CD14-positive monocyte (primary cell): ENCODE data around the gene ATP5MK. TPM values are rescaled to one million over a fixed set of nuclear protein-coding genes. Genes with fewer than 3 reads are reported as not detected.

Experiments
- DNase-seq, 3 donors: peaks; one replicate each; pipeline ENCODE4 v3.0.0-alpha.2; 2011 to 2022
- H2AFZ ChIP-seq: 2 replicates; pipeline ENCODE4 v1.6.0; 2012; ENCODE audit warnings: mild to moderate bottlenecking, low read depth, low read length, inconsistent platforms; ENCODE audit not compliant: insufficient read depth, poor library complexity, severe bottlenecking
- H3K27ac ChIP-seq, 2 donors: 1 replicate in 1 of 2; 2 replicates in 1 of 2; pipeline ENCODE4 v1.5.1; 2012 to 2013; ENCODE audit warnings: low read length in 2 of 2, control low read depth in 1 of 2, inconsistent platforms in 1 of 2, low read depth in 1 of 2, mild to moderate bottlenecking in 1 of 2
- H3K27me3 ChIP-seq, 2 donors: one replicate each; pipeline versions ENCODE4 v1.6.0 to v1.6.1; 2011 to 2013; ENCODE audit warnings: low read length in 2 of 2; ENCODE audit not compliant: control insufficient read depth in 2 of 2, insufficient read depth in 2 of 2
- H3K36me3 ChIP-seq, 2 donors: replicated peaks in 1 of 2; 1 replicate in 1 of 2; 2 replicates in 1 of 2; pipeline versions ENCODE4 v1.5.1 to v1.6.1; 2012 to 2013; ENCODE audit warnings: low read length in 2 of 2, control low read depth in 1 of 2, inconsistent platforms in 1 of 2, mild to moderate bottlenecking in 1 of 2; ENCODE audit not compliant: insufficient read depth in 2 of 2, control insufficient read depth in 1 of 2
- H3K4me1 ChIP-seq, 2 donors: 1 replicate in 1 of 2; 2 replicates in 1 of 2; pipeline versions ENCODE4 v1.5.1 to v1.6.1; 2012 to 2013; ENCODE audit warnings: low read length in 2 of 2, control low read depth in 1 of 2, inconsistent platforms in 1 of 2, mild to moderate bottlenecking in 1 of 2, moderate library complexity in 1 of 2; ENCODE audit not compliant: insufficient read depth in 2 of 2, control insufficient read depth in 1 of 2
- H3K4me2 ChIP-seq: replicated peaks from 2 replicates; pipeline ENCODE3; 2012; ENCODE audit warnings: low read length, moderate library complexity, mild to moderate bottlenecking; ENCODE audit not compliant: poor library complexity, severe bottlenecking; ENCODE audit errors: extremely low read depth
- H3K4me3 ChIP-seq, 3 experiments: fragments of 200-600 bp in 1 of 3; sonication (generic) in 1 of 3; replicated peaks in 1 of 3; 1 replicate in 2 of 3; 2 replicates in 1 of 3; pipeline ENCODE4 v1.5.1; 2011 to 2013; ENCODE audit warnings: low read length in 3 of 3, mild to moderate bottlenecking in 3 of 3, control low read depth in 2 of 3, low read depth in 2 of 3, inconsistent platforms in 1 of 3, moderate library complexity in 1 of 3
- H3K79me2 ChIP-seq: 2 replicates; pipeline ENCODE4 v1.6.0; 2012; ENCODE audit warnings: mild to moderate bottlenecking, control low read depth, inconsistent platforms, low read length, moderate library complexity; ENCODE audit not compliant: insufficient read depth
- H3K9ac ChIP-seq: 2 replicates; pipeline ENCODE4 v1.6.0; 2017; ENCODE audit warnings: low read length, mild to moderate bottlenecking; ENCODE audit not compliant: insufficient read depth, poor library complexity, severe bottlenecking
- H3K9me3 ChIP-seq, 2 donors: replicated peaks in 1 of 2; 1 replicate in 1 of 2; 2 replicates in 1 of 2; pipeline versions ENCODE4 v1.5.1 to v1.6.1; 2012 to 2013; ENCODE audit warnings: low read length in 2 of 2, control low read depth in 1 of 2; ENCODE audit not compliant: control insufficient read depth in 1 of 2, insufficient read depth in 1 of 2
- H4K20me1 ChIP-seq: 2 replicates; pipeline ENCODE4 v1.6.0; 2012; ENCODE audit warnings: mild to moderate bottlenecking, low read length, control low read depth, moderate library complexity; ENCODE audit not compliant: insufficient read depth
- H3K27ac Mint-ChIP-seq, 7 donors: one replicate each; pipeline ENCODE4 v1.8.0; 2020; ENCODE audit warnings: mild to moderate bottlenecking in 7 of 7, mixed read lengths in 7 of 7, moderate library complexity in 6 of 7, inconsistent platforms in 2 of 7
- H3K27me3 Mint-ChIP-seq, 3 donors: one replicate each; pipeline ENCODE4 v1.8.0; 2021 to 2022; ENCODE audit warnings: low read depth in 3 of 3, mild to moderate bottlenecking in 3 of 3, mixed read lengths in 3 of 3, moderate library complexity in 3 of 3, inconsistent platforms in 1 of 3
- H3K36me3 Mint-ChIP-seq, 2 donors: one replicate each; pipeline ENCODE4 v1.8.0; 2020; ENCODE audit warnings: mixed read lengths in 2 of 2, inconsistent platforms in 1 of 2, mild to moderate bottlenecking in 1 of 2
- H3K4me1 Mint-ChIP-seq: one replicate; pipeline ENCODE4 v1.8.0; 2020; ENCODE audit warnings: mild to moderate bottlenecking, mixed read lengths
- H3K4me3 Mint-ChIP-seq, 2 donors: one replicate each; pipeline ENCODE4 v1.8.0; 2020; ENCODE audit warnings: mild to moderate bottlenecking in 2 of 2, mixed read lengths in 2 of 2, moderate library complexity in 1 of 2
- H3K9me3 Mint-ChIP-seq, 7 donors: one replicate each; pipeline ENCODE4 v1.8.0; 2020 to 2022; ENCODE audit warnings: mixed read lengths in 7 of 7, mild to moderate bottlenecking in 6 of 7, moderate library complexity in 6 of 7, inconsistent platforms in 2 of 7
- WGBS: methylation state at CpG from one replicate; pipeline ENCODE4 v1.1.5; 2013; ENCODE audit warnings: missing lambda C conversion rate; ENCODE audit not compliant: insufficient coverage; 5-methylcytosine and 5-hydroxymethylcytosine counted together
- intact Hi-C, 2 donors: fragments of 100-400 bp; cut with micrococcal nuclease; formaldehyde crosslinking; loops; one replicate each; pipeline versions ENCODE4 v1.15.0 to v1.15.1; 2023
- polyA plus RNA-seq, 3 donors: library from polyadenylated mRNA; depleted of rRNA in 1 of 3; unstranded in 2 of 3; stranded (reverse) in 1 of 3; fragments of 300-500 nt in 2 of 3; fragments of >200 nt in 1 of 3; fragmentation: Illumina TruSeq in 2 of 3; gene quantifications; 1 replicate in 2 of 3; 2 replicates in 1 of 3; pipeline ENCODE4 v1.2.3, GENCODE V29; 2012 to 2021
- TF ChIP-seq, protein P1 (sequence below): fragments of 200-600 bp; IDR thresholded peaks from one replicate; pipeline ENCODE4 v1.8.0; 2022; ENCODE audit warnings: antibody characterized with exemption, mild to moderate bottlenecking

The ATP5MK gene
- polyA plus RNA-seq, 3 donors = 285 to 531 (median 529) TPM

DNA sequence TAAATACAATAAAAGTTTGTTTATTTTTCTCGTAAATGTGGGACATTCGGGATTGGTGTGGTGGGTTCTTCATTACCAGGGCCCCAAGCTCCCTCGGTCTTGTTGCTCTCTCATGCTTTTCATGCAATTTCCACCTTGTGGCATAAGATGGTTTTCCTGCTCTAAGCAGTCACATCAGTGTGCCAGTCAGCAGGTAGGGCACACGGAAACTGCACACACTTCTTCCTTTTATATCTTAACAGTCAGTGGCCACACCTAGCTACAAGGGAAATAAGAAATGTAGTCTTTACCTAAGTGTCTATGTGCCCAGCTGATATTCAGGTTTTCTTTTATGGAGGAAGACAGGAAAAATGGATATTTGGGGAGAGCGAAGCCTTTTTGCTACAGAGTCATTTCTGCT, 22.0 kb downstream of the ATP5MK start:
- Mint-ChIP-seq H3K27ac (no peak overlapping the region), H3K9me3 (no peaks in the 10 kb centered on the region), H3K36me3 (peaks cover 43 to 57% of the 10 kb centered on the region in 2 donors), H3K4me3 (no peak overlapping the region), H3K27me3 (peaks cover 0 to 2% (median 0%) of the 10 kb centered on the region in 3 donors), H3K4me1 (peaks cover under 1% of the 10 kb centered on the region)
- Histone ChIP-seq H3K27me3 (no peaks in the 10 kb centered on the region), H3K9me3 (no peaks in the 10 kb centered on the region), H2AFZ (no peak overlapping the region), H3K4me1 (peaks cover 4 to 5% of the 10 kb centered on the region in 2 donors), H3K79me2 (peaks cover 35% of the 10 kb centered on the region), H3K36me3 (peaks cover 44 to 74% of the 10 kb centered on the region in 2 donors), H3K4me3 (no peak overlapping the region), H3K27ac (no peak overlapping the region), H4K20me1 (peaks cover 3% of the 10 kb centered on the region), H3K9ac (no peak overlapping the region), H3K4me2 (no peak overlapping the region)
- DNase-seq = no peak
- 91% methylated on average over 4 of the region's 5 CpGs for WGBS
- TF ChIP-seq, protein P1, sequence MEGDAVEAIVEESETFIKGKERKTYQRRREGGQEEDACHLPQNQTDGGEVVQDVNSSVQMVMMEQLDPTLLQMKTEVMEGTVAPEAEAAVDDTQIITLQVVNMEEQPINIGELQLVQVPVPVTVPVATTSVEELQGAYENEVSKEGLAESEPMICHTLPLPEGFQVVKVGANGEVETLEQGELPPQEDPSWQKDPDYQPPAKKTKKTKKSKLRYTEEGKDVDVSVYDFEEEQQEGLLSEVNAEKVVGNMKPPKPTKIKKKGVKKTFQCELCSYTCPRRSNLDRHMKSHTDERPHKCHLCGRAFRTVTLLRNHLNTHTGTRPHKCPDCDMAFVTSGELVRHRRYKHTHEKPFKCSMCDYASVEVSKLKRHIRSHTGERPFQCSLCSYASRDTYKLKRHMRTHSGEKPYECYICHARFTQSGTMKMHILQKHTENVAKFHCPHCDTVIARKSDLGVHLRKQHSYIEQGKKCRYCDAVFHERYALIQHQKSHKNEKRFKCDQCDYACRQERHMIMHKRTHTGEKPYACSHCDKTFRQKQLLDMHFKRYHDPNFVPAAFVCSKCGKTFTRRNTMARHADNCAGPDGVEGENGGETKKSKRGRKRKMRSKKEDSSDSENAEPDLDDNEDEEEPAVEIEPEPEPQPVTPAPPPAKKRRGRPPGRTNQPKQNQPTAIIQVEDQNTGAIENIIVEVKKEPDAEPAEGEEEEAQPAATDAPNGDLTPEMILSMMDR = no peak
- intact Hi-C loops = no loop called here

DNA sequence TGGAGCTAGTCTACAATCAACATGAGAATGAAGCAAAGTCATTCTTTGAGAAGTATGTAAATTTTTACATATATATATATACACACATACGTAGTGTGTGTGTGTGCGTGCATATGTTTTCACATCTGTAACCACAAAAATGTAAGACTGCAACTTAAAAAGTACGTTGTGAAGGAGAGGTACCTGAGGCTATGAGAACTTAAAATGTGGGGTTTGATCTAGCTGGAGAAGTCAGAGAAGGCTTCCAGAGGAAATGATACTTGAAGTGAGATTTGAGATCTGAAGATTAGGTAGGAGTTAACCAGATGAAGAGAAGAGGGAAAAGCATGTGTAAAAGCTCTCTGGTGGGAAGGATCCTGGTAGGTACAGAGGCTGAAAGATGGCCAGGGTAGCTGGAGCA, 22.7 kb downstream of the ATP5MK start:
- Mint-ChIP-seq H3K27ac (no peak overlapping the region), H3K4me1 (peaks cover 4% of the 10 kb centered on the region), H3K9me3 (no peaks in the 10 kb centered on the region), H3K4me3 (no peak overlapping the region), H3K36me3 (peaks cover 39 to 53% of the 10 kb centered on the region in 2 donors), H3K27me3 (peaks cover 0 to 2% (median 0%) of the 10 kb centered on the region in 3 donors)
- Histone ChIP-seq H3K4me1 (peaks cover 11% of the 10 kb centered on the region in 2 donors), H2AFZ (no peak overlapping the region), H3K27me3 (no peaks in the 10 kb centered on the region), H3K79me2 (peaks cover 41% of the 10 kb centered on the region), H3K36me3 (peaks cover 44 to 67% of the 10 kb centered on the region in 2 donors), H3K4me3 (no peak overlapping the region), H3K4me2 (no peak overlapping the region), H3K27ac (no peak overlapping the region), H3K9me3 (no peaks in the 10 kb centered on the region), H4K20me1 (peaks cover 3% of the 10 kb centered on the region), H3K9ac (no peak overlapping the region)
- DNase-seq = no peak
- TF ChIP-seq, protein P1 = no peak
- WGBS = 100% methylated on average over 1 of the region's 3 CpGs
- intact Hi-C loops = no loop called here
